Upper lobe of left lung (tissue), 6 donors: ENCODE results near the gene MRGPRG. TPM values are rescaled to one million over a fixed set of nuclear protein-coding genes. Genes with fewer than 3 reads are reported as not detected.

Source experiments
- ATAC-seq, 2 donors: fragments of 200-7000 bp; cut with Tn5 transposase; one replicate each; pipeline ENCODE4 v1.9.1; 2022; ENCODE audit warnings: mild to moderate bottlenecking in 2 of 2, moderate library complexity in 2 of 2; ENCODE audit not compliant: low FRiP score in 2 of 2
- DNase-seq, 2 donors: peaks; one replicate each; pipeline ENCODE4 v3.0.0-alpha.2; 2019 to 2020
- H3K27ac ChIP-seq, 4 donors: fragments of 200-600 bp; sonication (generic); one replicate each; pipeline ENCODE4 v1.5.1; 2016 to 2019
- H3K27me3 ChIP-seq, 4 donors: fragments of 200-600 bp; sonication (generic); one replicate each; pipeline ENCODE4 v1.5.1; 2017 to 2019
- H3K36me3 ChIP-seq, 4 donors: fragments of 200-600 bp; sonication (generic); one replicate each; pipeline ENCODE4 v1.5.1; 2016 to 2019
- H3K4me1 ChIP-seq, 4 donors: fragments of 200-600 bp; sonication (generic); one replicate each; pipeline ENCODE4 v1.5.1; 2018 to 2019
- H3K4me3 ChIP-seq, 4 donors: fragments of 200-600 bp; sonication (generic); one replicate each; pipeline ENCODE4 v1.5.1; 2017 to 2019; ENCODE audit warnings: mild to moderate bottlenecking in 2 of 4, moderate library complexity in 1 of 4
- H3K9me3 ChIP-seq, 4 donors: fragments of 200-600 bp; sonication (generic); one replicate each; pipeline ENCODE4 v1.5.1; 2018 to 2019
- EP300 ChIP-seq, 4 donors: sonication (generic); formaldehyde crosslinking; IDR thresholded peaks; one replicate each; pipeline ENCODE4 v1.5.1; 2017; ENCODE audit warnings: antibody characterized with exemption in 4 of 4, control low read depth in 2 of 4
- POLR2A ChIP-seq, 4 donors: fragments of 450-650 bp; IDR thresholded peaks; one replicate each; pipeline ENCODE4 v1.5.1; 2016 to 2017; ENCODE audit warnings: antibody characterized with exemption in 4 of 4, mild to moderate bottlenecking in 2 of 4
- POLR2AphosphoS5 ChIP-seq, 2 donors: sonication (generic); formaldehyde crosslinking; IDR thresholded peaks; one replicate each; pipeline ENCODE4 v1.5.1; 2017; ENCODE audit warnings: antibody characterized with exemption in 2 of 2
- WGBS, 2 donors: methylation state at CpG; one replicate each; pipeline ENCODE4 v1.1.5; 2017 to 2018; 5-methylcytosine and 5-hydroxymethylcytosine counted together
- total RNA-seq, 6 donors: library from RNA; depleted of rRNA in 4 of 6; stranded (reverse); fragments of >200 nt in 4 of 6; gene quantifications; one replicate each; pipeline versions ENCODE4 v1.1.0 to v1.2.1, GENCODE V29; 2016 to 2021
- TF ChIP-seq, protein P1 (sequence below), 6 experiments: fragments of 450-650 bp in 4 of 6; fragments of 200-600 bp in 2 of 6; sonication (generic) in 2 of 6; IDR thresholded peaks; one replicate each; pipeline ENCODE4 v1.5.1; 2016 to 2019; ENCODE audit warnings: antibody characterized with exemption in 6 of 6
- donor health status: DM: no; HTN: no; CAD: no; lungs with moderate emphysema.
- donor health status: DM: no; HTN: yes; CAD: no; lungs with severe emphysema.

The MRGPRG gene
- total RNA-seq, 6 donors from 2014 or later: not detected

DNA sequence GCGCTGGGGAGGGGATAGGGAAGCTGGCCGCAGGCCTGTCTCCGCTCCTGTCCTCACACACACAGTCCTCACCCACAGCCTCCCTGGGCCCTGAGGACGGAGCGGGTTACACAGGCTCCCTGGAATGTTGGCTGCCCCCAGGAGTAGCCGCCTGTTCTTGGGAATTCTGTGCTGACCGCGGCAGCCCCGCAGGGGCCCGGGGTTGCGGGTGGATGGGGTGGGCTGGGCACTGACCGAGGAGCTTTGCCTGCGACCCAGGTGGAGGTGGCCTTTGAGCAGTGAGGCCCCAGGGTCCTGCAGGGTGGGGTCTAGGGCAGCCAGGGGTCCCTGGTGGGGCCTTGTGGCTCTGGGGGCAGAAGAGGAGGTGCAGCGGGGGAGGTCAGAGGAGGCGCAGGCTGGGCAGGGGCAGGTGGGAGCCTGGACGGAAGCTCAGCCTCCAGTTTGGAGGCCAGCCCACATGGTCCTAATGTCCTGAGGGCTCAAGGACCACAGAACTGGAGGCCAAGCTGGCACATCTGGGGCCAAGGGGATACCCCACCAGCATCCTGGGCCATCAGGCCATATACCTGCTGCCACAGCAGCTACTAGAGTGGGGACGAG is 6.6 kb upstream of the MRGPRG start:
- no peak for DNase-seq

DNA sequence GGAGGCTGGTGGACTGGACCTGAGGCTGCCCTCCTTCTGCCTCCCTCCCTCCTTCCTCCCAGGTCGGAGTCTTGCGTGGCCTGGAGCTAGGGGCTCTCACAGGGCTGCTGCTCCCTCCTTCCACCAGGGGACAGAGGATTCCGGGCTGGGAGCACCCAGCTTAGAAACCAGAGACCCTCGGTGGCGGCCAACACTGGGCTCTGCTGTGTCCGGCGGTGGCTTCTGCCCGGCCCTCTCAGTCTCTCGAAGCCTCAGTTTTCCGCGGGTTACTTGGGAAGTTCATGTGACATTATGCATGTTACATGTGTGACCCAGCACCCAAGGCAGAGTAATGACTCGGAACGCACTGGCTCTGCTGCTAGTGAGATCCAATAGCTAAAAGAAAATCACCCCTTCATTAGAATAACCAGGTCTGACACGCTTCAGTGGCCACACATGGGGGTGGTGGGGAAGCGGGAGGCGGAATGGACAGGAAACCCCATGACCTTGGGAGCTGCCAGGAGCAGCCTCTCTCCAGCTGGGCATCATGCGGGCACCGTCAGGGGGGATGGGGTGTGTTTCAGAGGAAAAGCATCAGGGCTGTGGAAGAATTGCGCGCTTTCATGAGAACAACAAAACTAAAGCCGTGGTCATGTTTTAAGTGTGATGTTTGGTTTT is 5.9 kb upstream of the MRGPRG start:
- ATAC-seq: no peak
- 80 to 87% methylated on average over 12 to 20 of the region's 21 CpGs for WGBS, 2 donors
- no peaks in the 10 kb centered on the region for H3K27me3 ChIP-seq

More for the DNA sequence above, 6.6 kb upstream of the MRGPRG start:
- TF ChIP-seq, protein P1, sequence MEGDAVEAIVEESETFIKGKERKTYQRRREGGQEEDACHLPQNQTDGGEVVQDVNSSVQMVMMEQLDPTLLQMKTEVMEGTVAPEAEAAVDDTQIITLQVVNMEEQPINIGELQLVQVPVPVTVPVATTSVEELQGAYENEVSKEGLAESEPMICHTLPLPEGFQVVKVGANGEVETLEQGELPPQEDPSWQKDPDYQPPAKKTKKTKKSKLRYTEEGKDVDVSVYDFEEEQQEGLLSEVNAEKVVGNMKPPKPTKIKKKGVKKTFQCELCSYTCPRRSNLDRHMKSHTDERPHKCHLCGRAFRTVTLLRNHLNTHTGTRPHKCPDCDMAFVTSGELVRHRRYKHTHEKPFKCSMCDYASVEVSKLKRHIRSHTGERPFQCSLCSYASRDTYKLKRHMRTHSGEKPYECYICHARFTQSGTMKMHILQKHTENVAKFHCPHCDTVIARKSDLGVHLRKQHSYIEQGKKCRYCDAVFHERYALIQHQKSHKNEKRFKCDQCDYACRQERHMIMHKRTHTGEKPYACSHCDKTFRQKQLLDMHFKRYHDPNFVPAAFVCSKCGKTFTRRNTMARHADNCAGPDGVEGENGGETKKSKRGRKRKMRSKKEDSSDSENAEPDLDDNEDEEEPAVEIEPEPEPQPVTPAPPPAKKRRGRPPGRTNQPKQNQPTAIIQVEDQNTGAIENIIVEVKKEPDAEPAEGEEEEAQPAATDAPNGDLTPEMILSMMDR (IDR thresholded peaks at IDR 0.05): no peak
- no peak for TF ChIP-seq POLR2A (IDR thresholded peaks at IDR 0.05)
- no peak for TF ChIP-seq POLR2AphosphoS5 (IDR thresholded peaks at IDR 0.05)
- no peak for TF ChIP-seq EP300 (IDR thresholded peaks at IDR 0.05)
- no peaks in the 10 kb centered on the region for H3K36me3 ChIP-seq
- no peaks in the 10 kb centered on the region for H3K9me3 ChIP-seq
- 87 to 94% methylated on average over 5 to 15 of the region's 17 CpGs for WGBS, 2 donors
- no peak overlapping the region for H3K4me3 ChIP-seq
- no peak for ATAC-seq
- no peaks in the 10 kb centered on the region for H3K27me3 ChIP-seq
- no peak overlapping the region for H3K27ac ChIP-seq
- peaks cover 0 to 10% (median 3%) of the 10 kb centered on the region in 4 donors for H3K4me1 ChIP-seq

DNA sequence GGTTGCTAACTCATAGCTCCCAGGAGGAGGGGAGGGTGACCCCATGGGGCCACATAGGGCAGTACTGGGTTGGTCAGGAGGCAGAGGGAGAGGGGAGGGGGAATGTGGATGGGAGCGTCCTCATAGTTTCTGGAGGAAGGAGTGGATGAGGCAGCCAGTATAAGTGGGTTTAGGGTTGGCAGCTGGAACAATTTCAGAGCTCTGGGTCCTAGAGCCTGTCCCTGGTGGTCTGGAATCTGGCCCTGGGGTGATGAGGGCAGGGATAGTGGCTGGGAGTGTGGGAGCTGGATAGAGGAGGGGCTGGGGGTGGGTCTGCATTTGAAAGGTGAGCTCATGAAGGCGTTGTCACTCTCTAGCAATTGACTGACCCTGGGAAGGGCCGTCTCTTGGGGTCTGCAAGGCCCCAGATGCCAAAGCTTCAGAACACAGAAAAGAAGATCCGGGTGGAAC is 5.3 kb upstream of the MRGPRG start:
- Histone ChIP-seq H3K4me1 (peaks cover 0 to 10% (median 3%) of the 10 kb centered on the region in 4 donors), H3K27me3 (no peaks in the 10 kb centered on the region), H3K36me3 (no peaks in the 10 kb centered on the region), H3K4me3 (no peak overlapping the region), H3K9me3 (no peaks in the 10 kb centered on the region), H3K27ac (no peak overlapping the region)
- DNase-seq (no peak), ATAC-seq (no peak)
- 62 to 68% methylated on average over 2 to 4 of the region's 4 CpGs for WGBS, 2 donors
- no peak for TF ChIP-seq POLR2AphosphoS5 (IDR thresholded peaks at IDR 0.05)
- TF ChIP-seq, protein P1 (IDR thresholded peaks at IDR 0.05): no peak

More for the DNA sequence above, 5.9 kb upstream of the MRGPRG start:
- Histone ChIP-seq H3K4me3 (no peak overlapping the region), H3K27ac (no peak overlapping the region), H3K9me3 (no peaks in the 10 kb centered on the region), H3K36me3 (no peaks in the 10 kb centered on the region), H3K4me1 (peaks cover 0 to 10% (median 3%) of the 10 kb centered on the region in 4 donors)
- peak in 1 of 2 donors; percentile 18 for DNase-seq
- TF ChIP-seq, protein P1 (IDR thresholded peaks at IDR 0.05): no peak
- TF ChIP-seq POLR2A (IDR thresholded peaks at IDR 0.05) (no peak), EP300 (IDR thresholded peaks at IDR 0.05) (no peak), POLR2AphosphoS5 (IDR thresholded peaks at IDR 0.05) (no peak)

DNA sequence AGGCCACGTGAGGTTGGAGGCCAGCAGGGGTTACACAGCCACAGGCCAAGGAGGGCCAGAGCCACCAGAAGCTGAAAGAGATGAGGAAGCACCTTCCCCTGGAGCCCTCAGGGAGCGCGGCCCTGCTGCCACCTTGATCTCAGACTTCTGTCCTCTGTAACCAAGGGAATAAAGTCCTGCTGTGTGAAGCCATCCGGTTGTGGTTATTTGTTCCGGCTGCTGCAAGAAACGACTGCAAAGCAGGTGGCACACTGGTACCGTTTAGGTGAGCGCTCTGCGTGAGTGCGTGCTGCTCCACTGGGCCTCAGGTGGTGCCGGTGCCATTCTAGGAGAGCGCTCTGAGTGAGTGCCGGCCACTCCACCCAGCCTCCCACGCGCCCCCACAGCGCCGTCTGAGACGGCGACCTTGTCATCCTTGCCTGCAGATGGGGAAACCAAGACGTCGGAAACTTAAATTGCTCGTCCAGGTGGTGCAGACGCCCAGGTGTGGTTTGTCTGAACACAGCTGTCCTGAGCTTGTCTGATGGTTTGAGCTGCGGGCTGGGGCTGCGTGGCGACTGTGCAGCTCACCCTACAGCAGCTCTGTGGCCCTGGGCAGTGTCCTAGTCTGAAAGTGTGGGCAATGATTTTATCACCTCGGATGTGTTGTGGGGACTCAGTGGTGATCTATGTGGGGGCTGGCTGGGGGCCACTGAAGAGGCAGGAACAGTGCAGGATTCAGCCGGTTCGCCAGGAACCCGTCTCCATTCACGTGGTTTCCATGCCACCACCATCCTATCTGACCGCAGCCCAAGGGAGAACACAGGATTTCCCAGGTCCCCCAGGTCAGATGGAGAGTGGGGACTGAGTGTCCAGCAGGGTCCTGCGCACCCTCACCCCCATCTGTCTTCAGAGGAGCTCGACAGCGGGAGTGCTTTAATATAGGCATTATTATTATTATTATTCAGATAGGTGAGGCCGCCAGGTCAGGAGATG is 4.6 kb upstream of the MRGPRG start:
- Histone ChIP-seq H3K27me3 (no peaks in the 10 kb centered on the region), H3K36me3 (no peaks in the 10 kb centered on the region), H3K4me3 (no peak overlapping the region), H3K4me1 (peaks cover 0 to 10% (median 3%) of the 10 kb centered on the region in 4 donors), H3K27ac (no peak overlapping the region), H3K9me3 (no peaks in the 10 kb centered on the region)
- ATAC-seq (no peak), DNase-seq (no peak)
- TF ChIP-seq POLR2A (IDR thresholded peaks at IDR 0.05) (no peak), POLR2AphosphoS5 (IDR thresholded peaks at IDR 0.05) (no peak), EP300 (IDR thresholded peaks at IDR 0.05) (no peak)
- TF ChIP-seq, protein P1 (IDR thresholded peaks at IDR 0.05): no peak
- WGBS, 2 donors: 74 to 76% methylated on average over 20 to 36 of the region's 36 CpGs
